HG03571 (cell line): ENCODE results near the gene PRAMEF13.
"Not testable (repeated sequence)": the region's sequence is repeated elsewhere in the genome, so short reads cannot be mapped to it uniquely, and the experiment has no call there.

ENCODE experiments used
- ATAC-seq: cut with Tn5 transposase; IDR thresholded peaks from one replicate; pipeline ENCODE4 v1.9.1; 2021; ENCODE audit not compliant: unreplicated experiment

The PRAMEF13 gene

DNA sequence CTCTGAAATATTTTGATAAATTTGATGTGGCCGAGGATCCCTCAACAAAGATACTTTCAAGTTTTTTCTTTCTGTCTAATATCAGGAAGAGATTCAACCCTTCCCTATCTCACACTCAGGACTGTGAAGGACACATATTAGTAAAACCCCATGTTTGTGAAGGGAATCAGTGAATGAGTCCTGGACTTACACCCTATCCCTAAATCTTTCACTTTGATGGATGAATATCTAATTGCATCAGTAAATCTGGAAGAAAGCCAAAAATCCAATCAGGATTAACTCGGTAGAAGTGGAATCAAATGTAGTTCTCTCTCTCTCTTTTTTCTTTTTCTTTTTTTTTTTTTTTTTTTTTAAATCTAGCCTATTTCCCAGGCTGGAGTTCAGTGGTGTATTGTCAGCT, 29.7 kb downstream of the PRAMEF13 start, which contains the start of gene PRAMEF9:
Gene PRAMEF9, plus strand, starts transcription at position 301 of the 400 bp plus-strand sequence. CDS start 3,433 bp downstream, outside the sequence.
- ATAC-seq: not testable (repeated sequence)

DNA sequence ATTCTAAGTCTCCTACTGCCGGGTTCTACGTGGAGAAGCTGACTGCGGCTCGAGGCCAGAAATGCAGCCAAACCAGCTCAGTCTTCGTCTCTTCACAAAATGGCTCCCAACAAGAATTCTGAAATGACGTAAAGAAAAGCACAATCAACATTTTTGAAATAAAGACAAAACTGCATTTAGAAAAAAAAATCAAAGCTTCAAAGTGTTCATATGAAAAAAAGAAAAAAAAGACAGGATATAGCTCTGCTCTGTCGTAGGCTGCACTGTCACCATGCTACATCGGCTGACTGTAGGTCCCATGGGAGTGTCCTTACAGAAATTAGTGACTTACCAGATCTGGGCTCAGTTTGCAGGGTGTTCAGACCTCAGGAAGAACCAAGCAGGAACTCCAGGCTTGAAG, 35.7 kb downstream of the PRAMEF13 start, which contains the start of gene HNRNPCL4:
Gene HNRNPCL4, minus strand, starts transcription at position 101 of the 400 bp plus-strand sequence. CDS start 164 bp downstream, outside the sequence.
- not testable (repeated sequence) for ATAC-seq

DNA sequence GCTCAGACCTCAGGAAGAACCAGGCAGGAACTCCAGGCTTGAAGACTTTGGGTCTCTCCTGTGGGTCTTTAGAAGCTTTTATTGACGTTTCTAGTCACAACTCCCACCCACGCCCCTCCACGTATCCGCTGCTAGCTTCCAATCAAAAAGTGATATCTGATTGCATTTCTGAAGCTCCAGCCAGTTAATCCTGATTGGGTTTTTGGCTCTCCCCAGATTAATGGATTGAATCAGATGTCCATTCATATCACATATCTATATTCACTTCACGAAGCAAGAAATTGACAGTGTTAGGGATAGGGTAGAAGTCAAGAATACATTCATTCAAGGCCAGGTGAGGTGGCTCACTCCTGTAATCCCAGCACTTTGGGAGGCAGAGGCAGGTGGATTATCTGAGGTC, 45.3 kb downstream of the PRAMEF13 start, which contains the start of gene PRAMEF26:
Gene PRAMEF26, minus strand, starts transcription at position 101 of the 400 bp plus-strand sequence. CDS start 2,914 bp downstream, outside the sequence.
- not testable (repeated sequence) for ATAC-seq
